H1 (cell line): ENCODE data around the gene OR2AE1. TPM values are rescaled to one million over a fixed set of nuclear protein-coding genes. Genes with fewer than 3 reads are reported as not detected.

Source experiments
- CTCF ChIA-PET: fragments of 300-600 bp; sonication (Branson Sonifier 250); formaldehyde crosslinking; loops from one replicate; lab custom pipeline; 2021; ENCODE audit not compliant: partially characterized antibody; lab: Charles Lee
- POLR2A ChIA-PET: fragments of 300-600 bp; sonication (Branson Sonifier 250); formaldehyde crosslinking; loops from one replicate; lab custom pipeline; 2021; ENCODE audit warnings: inconsistent platforms; ENCODE audit not compliant: partially characterized antibody; lab: Charles Lee
- DNase-seq, 2 experiments: peaks; one replicate each; pipeline versions ENCODE4 v3.0.0 to v3.0.0-alpha.2; 2010 to 2022; ENCODE audit warnings: low spot score in 2 of 2, low read depth in 1 of 2, mixed read lengths in 1 of 2
- FAIRE-seq: peaks from 2 replicates; lab custom pipeline; 2011; peaks lifted over from hg19 to GRCh38; lab: Jason Lieb, UNC
- H2AFZ ChIP-seq: 2 replicates; pipeline ENCODE4 v1.8.1; 2012; ENCODE audit warnings: low read length, inconsistent platforms
- H2AK5ac ChIP-seq: 2 replicates; pipeline ENCODE4 v1.6.1; 2013; ENCODE audit warnings: low read depth, low read length
- H2BK120ac ChIP-seq: replicated peaks from 2 replicates; pipeline ENCODE3; 2013; ENCODE audit warnings: low read depth, low read length, inconsistent platforms
- H2BK12ac ChIP-seq: 2 replicates; pipeline ENCODE4 v1.6.1; 2013; ENCODE audit warnings: low read depth, low read length
- H2BK15ac ChIP-seq: 2 replicates; pipeline ENCODE4 v1.6.1; 2013; ENCODE audit warnings: low read length
- H2BK20ac ChIP-seq: 2 replicates; pipeline ENCODE4 v1.6.1; 2013; ENCODE audit warnings: low read length
- H2BK5ac ChIP-seq: 2 replicates; pipeline ENCODE4 v1.6.1; 2013; ENCODE audit warnings: low read depth, low read length
- H3K14ac ChIP-seq: 2 replicates; pipeline ENCODE4 v1.6.1; 2013; ENCODE audit warnings: inconsistent platforms; ENCODE audit not compliant: insufficient read length
- H3K18ac ChIP-seq: 2 replicates; pipeline ENCODE4 v1.6.1; 2013; ENCODE audit warnings: low read length; ENCODE audit errors: extremely low read depth
- H3K23ac ChIP-seq: 2 replicates; pipeline ENCODE4 v1.6.1; 2013; ENCODE audit warnings: inconsistent platforms; ENCODE audit not compliant: insufficient read length
- H3K23me2 ChIP-seq: 2 replicates; pipeline ENCODE4 v1.6.1; 2013; ENCODE audit warnings: low read depth, low read length
- H3K27ac ChIP-seq: 2 replicates; pipeline ENCODE4 v1.6.1; 2011; ENCODE audit warnings: low read depth, low read length, inconsistent platforms
- H3K27me3 ChIP-seq, 4 experiments: replicated peaks in 1 of 4; 1 replicate in 1 of 4; 2 replicates in 3 of 4; pipeline versions ENCODE4 v1.6.1 to v1.8.1; 2011 to 2013; ENCODE audit warnings: low read length in 3 of 4, mild to moderate bottlenecking in 3 of 4, inconsistent platforms in 2 of 4, mixed read lengths in 2 of 4, moderate library complexity in 1 of 4; ENCODE audit not compliant: control insufficient read depth in 3 of 4, insufficient read depth in 3 of 4; ENCODE audit errors: extremely low read depth in 1 of 4
- H3K36me3 ChIP-seq, 4 experiments: 2 replicates each; pipeline versions ENCODE4 v1.6.1 to v1.8.1; 2011 to 2013; ENCODE audit warnings: mild to moderate bottlenecking in 4 of 4, low read length in 3 of 4, moderate library complexity in 2 of 4, control low read depth in 1 of 4, inconsistent platforms in 1 of 4; ENCODE audit not compliant: insufficient read depth in 4 of 4, control insufficient read depth in 2 of 4
- H3K4ac ChIP-seq: replicated peaks from 2 replicates; pipeline ENCODE3; 2013; ENCODE audit warnings: low read length, low read depth, mixed read lengths, inconsistent platforms; ENCODE audit not compliant: insufficient read length
- H3K4me1 ChIP-seq, 4 experiments: replicated peaks in 1 of 4; 1 replicate in 1 of 4; 2 replicates in 3 of 4; pipeline versions ENCODE4 v1.6.1 to v1.8.1; 2011 to 2013; ENCODE audit warnings: low read length in 3 of 4, inconsistent platforms in 2 of 4, mixed read lengths in 1 of 4; ENCODE audit not compliant: insufficient read depth in 4 of 4, control insufficient read depth in 3 of 4
- H3K4me2 ChIP-seq, 2 experiments: 2 replicates each; pipeline versions ENCODE4 v1.6.1 to v1.8.1; 2011 to 2013; ENCODE audit warnings: low read depth in 2 of 2, low read length in 2 of 2, control low read depth in 1 of 2, inconsistent platforms in 1 of 2, mild to moderate bottlenecking in 1 of 2; ENCODE audit not compliant: insufficient read depth in 1 of 2
- H3K4me3 ChIP-seq, 4 experiments: fragments of 200-600, 300-600 bp in 1 of 4; sonication (generic), shearing (Covaris generic), sonication (Bioruptor Twin) in 1 of 4; 2 replicates each; pipeline versions ENCODE4 v1.5.1 to v1.8.1; 2011 to 2016; ENCODE audit warnings: low read length in 4 of 4, low read depth in 3 of 4, control low read depth in 2 of 4, inconsistent platforms in 2 of 4, mild to moderate bottlenecking in 2 of 4, mixed read lengths in 1 of 4, moderate library complexity in 1 of 4; ENCODE audit not compliant: insufficient read depth in 2 of 4; ENCODE audit errors: extremely low read depth in 1 of 4
- H3K56ac ChIP-seq: replicated peaks from 2 replicates; pipeline ENCODE3; 2013; ENCODE audit warnings: low read depth, mild to moderate bottlenecking, mixed read lengths, low read length, inconsistent platforms; ENCODE audit not compliant: insufficient read length
- H3K79me1 ChIP-seq: 2 replicates; pipeline ENCODE4 v1.6.1; 2013; ENCODE audit warnings: low read depth, low read length, control low read depth
- H3K79me2 ChIP-seq, 2 experiments: 2 replicates each; pipeline versions ENCODE4 v1.6.1 to v1.8.1; 2012 to 2013; ENCODE audit warnings: low read length in 2 of 2, mild to moderate bottlenecking in 2 of 2, inconsistent platforms in 1 of 2; ENCODE audit not compliant: insufficient read depth in 2 of 2, control insufficient read depth in 1 of 2
- H3K9ac ChIP-seq, 4 experiments: replicated peaks in 1 of 4; 1 replicate in 1 of 4; 2 replicates in 3 of 4; pipeline versions ENCODE4 v1.6.1 to v1.8.1; 2011 to 2013; ENCODE audit warnings: low read depth in 3 of 4, low read length in 3 of 4, control low read depth in 2 of 4, mild to moderate bottlenecking in 2 of 4, moderate library complexity in 2 of 4, inconsistent platforms in 1 of 4; ENCODE audit errors: extremely low read depth in 1 of 4
- H3K9me3 ChIP-seq, 2 experiments: 2 replicates each; pipeline versions ENCODE4 v1.6.1 to v1.8.1; 2012 to 2013; ENCODE audit warnings: mild to moderate bottlenecking in 2 of 2, moderate library complexity in 2 of 2, control low read depth in 1 of 2, inconsistent platforms in 1 of 2, low read depth in 1 of 2, low read length in 1 of 2, mixed read lengths in 1 of 2; ENCODE audit not compliant: insufficient read depth in 2 of 2
- H4K20me1 ChIP-seq, 2 experiments: replicated peaks in 1 of 2; 2 replicates each; pipeline versions ENCODE3 to v1.8.1; 2011 to 2013; ENCODE audit warnings: inconsistent platforms in 2 of 2, low read length in 2 of 2, mild to moderate bottlenecking in 1 of 2; ENCODE audit not compliant: insufficient read depth in 2 of 2, control insufficient read depth in 1 of 2
- H4K5ac ChIP-seq: 2 replicates; pipeline ENCODE4 v1.6.1; 2013; ENCODE audit warnings: low read length, low read depth, mixed read lengths, inconsistent platforms; ENCODE audit not compliant: insufficient read length
- H4K8ac ChIP-seq: 2 replicates; pipeline ENCODE4 v1.8.0; 2013; ENCODE audit warnings: mild to moderate bottlenecking, moderate library complexity, low read length, inconsistent platforms; ENCODE audit not compliant: insufficient read depth; ENCODE audit errors: extremely low read depth
- H4K91ac ChIP-seq: replicated peaks from 2 replicates; pipeline ENCODE3; 2013; ENCODE audit warnings: low read length, mixed read lengths, inconsistent platforms; ENCODE audit not compliant: insufficient read length
- EZH2 ChIP-seq: fragments of 200-600 bp; sonication (generic); IDR thresholded peaks from 2 replicates; pipeline ENCODE4 v1.7.1; 2012; ENCODE audit warnings: low read depth, mild to moderate bottlenecking, moderate library complexity, low read length, inconsistent platforms; ENCODE audit not compliant: severe bottlenecking
- PHF8 ChIP-seq: fragments of 200-600 bp; sonication (generic); conservative IDR thresholded peaks from 2 replicates; pipeline ENCODE4 v1.7.1; 2012; ENCODE audit warnings: low read depth, mild to moderate bottlenecking, inconsistent platforms, low read length, moderate library complexity
- POLR2AphosphoS5 ChIP-seq: IDR thresholded peaks from 2 replicates; pipeline ENCODE4 v1.6.1; 2011; ENCODE audit warnings: low read depth, low read length
- SP1 ChIP-seq: IDR thresholded peaks from 2 replicates; pipeline ENCODE4 v1.6.1; 2011; ENCODE audit warnings: low read depth, low read length
- ZNF274 ChIP-seq: IDR thresholded peaks from 2 replicates; pipeline ENCODE4 v1.7.0; 2012; ENCODE audit warnings: low read length, borderline replicate concordance; ENCODE audit errors: extremely low read depth
- WGBS, 2 experiments: shearing (Covaris generic) in 1 of 2; methylation state at CpG; one replicate each; pipeline versions ENCODE4 v1.1.6 to v1.1.7; 2013 to 2015; ENCODE audit warnings: low lambda C conversion rate in 2 of 2, mixed read lengths in 2 of 2, inconsistent platforms in 1 of 2, low coverage in 1 of 2, missing lambda C conversion rate in 1 of 2; ENCODE audit not compliant: insufficient replicate concordance in 2 of 2, insufficient coverage in 1 of 2, insufficient read length in 1 of 2; ENCODE audit errors: extremely low coverage in 1 of 2, missing lambda C conversion rate in 1 of 2; 5-methylcytosine and 5-hydroxymethylcytosine counted together
- polyA plus RNA-seq, 7 experiments: library from polyadenylated mRNA; depleted of rRNA in 3 of 7; stranded (reverse) in 5 of 7; unstranded in 2 of 7; fragments of >200 nt in 5 of 7; fragments of 200-250 nt in 2 of 7; gene quantifications; 1 replicate in 5 of 7; 2 replicates in 1 of 7; 4 replicates in 1 of 7; pipeline versions ENCODE4 v1.2.1 to v1.2.3, GENCODE V29; 2011 to 2013; ENCODE audit warnings: missing spikeins in 2 of 7, mixed read lengths in 2 of 7
- total RNA-seq: library from RNA; stranded (reverse); fragmentation: NEBNext Ultra II Directional; extraction: Animal tissue kit (Norgen Biotek cat#: 25700); gene quantifications from 2 replicates; pipeline ENCODE4 v1.2.1, GENCODE V29; 2021
- TF ChIP-seq, protein P1 (sequence below): IDR thresholded peaks from 2 replicates; pipeline ENCODE4 v1.6.1; 2012; ENCODE audit warnings: inconsistent platforms
- TF ChIP-seq, protein P2 (sequence below): IDR thresholded peaks from 2 replicates; pipeline ENCODE4 v1.6.1; 2012; ENCODE audit warnings: low read length, inconsistent platforms

OR2AE1 gene
- total and polyA plus RNA-seq, 2 of the 8 experiments (the other 6 are each of a cell fraction or from before 2014, with no cell fraction given): not detected

DNA sequence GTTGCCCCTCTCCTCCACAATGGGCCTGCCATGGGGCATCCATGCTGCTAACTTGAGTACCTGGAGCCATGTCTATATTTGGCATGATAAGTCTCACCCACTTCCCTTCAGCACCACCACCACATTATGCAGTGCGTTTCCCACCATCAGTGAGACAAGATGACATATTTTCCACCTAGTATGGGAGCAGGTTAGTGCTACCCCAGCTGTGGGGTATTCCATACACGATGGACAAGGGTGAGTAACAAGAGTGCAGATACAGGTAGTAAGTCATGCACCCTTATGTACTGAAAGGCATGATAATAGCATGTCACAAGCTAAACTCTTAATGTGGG, 21.2 kb upstream of the OR2AE1 start:
- DNase-seq (no peak), FAIRE-seq (no peak)
- ChIA-PET POLR2A (no interaction called here), CTCF (interaction anchor here (1.2 kb wide), 1 partner anchor 92 kb away, joined by 4 read pairs; no protein-coding TSS in a partner anchor)
- Histone ChIP-seq H4K91ac (no peak overlapping the region), H2BK15ac (no peak overlapping the region), H3K27me3 (no peaks in the 10 kb centered on the region), H3K18ac (no peak overlapping the region), H3K56ac (no peak overlapping the region), H3K23me2 (no peaks in the 10 kb centered on the region), H2AK5ac (no peak overlapping the region), H4K8ac (no peak overlapping the region), H2AFZ (no peak overlapping the region), H3K4me2 (no peak overlapping the region), H2BK5ac (no peak overlapping the region), H2BK12ac (no peak overlapping the region), H4K5ac (no peak overlapping the region), H3K27ac (no peak overlapping the region), H4K20me1 (no peaks in the 10 kb centered on the region), H3K4ac (peak overlapping the region; percentile 46), H3K4me1 (no peaks in the 10 kb centered on the region), H3K79me2 (no peaks in the 10 kb centered on the region), H3K9ac (no peak overlapping the region), H3K14ac (no peak overlapping the region), H3K36me3 (no peaks in the 10 kb centered on the region; a peak in 1 of 8 replicates), H3K79me1 (no peaks in the 10 kb centered on the region), H3K4me3 (no peak overlapping the region), H3K23ac (no peak overlapping the region), H2BK120ac (no peak overlapping the region), H2BK20ac (no peak overlapping the region), H3K9me3 (no peaks in the 10 kb centered on the region)
- 90% methylated on average over 2 of the region's 2 CpGs; no CpG with 5 or more reads in 1 of the 2 experiments for WGBS, 2 experiments
- TF ChIP-seq, protein P1, sequence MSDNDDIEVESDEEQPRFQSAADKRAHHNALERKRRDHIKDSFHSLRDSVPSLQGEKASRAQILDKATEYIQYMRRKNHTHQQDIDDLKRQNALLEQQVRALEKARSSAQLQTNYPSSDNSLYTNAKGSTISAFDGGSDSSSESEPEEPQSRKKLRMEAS: no peak
- TF ChIP-seq, protein P2, sequence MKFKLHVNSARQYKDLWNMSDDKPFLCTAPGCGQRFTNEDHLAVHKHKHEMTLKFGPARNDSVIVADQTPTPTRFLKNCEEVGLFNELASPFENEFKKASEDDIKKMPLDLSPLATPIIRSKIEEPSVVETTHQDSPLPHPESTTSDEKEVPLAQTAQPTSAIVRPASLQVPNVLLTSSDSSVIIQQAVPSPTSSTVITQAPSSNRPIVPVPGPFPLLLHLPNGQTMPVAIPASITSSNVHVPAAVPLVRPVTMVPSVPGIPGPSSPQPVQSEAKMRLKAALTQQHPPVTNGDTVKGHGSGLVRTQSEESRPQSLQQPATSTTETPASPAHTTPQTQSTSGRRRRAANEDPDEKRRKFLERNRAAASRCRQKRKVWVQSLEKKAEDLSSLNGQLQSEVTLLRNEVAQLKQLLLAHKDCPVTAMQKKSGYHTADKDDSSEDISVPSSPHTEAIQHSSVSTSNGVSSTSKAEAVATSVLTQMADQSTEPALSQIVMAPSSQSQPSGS: no peak
- TF ChIP-seq EZH2 (no peak), SP1 (no peak), PHF8 (no peak), POLR2AphosphoS5 (no peak), ZNF274 (no peak)
